ENCODE data around the gene CDH4. TPM values are rescaled to one million over a fixed set of nuclear protein-coding genes. Genes with fewer than 3 reads are reported as not detected.

The CDH4 gene
- total and polyA plus RNA-seq, 12 donors, result 0.04 to 0.25 (median 0.08) TPM; not detected in 5

GRCh38 chr20:61901392-61902220, 649.5 kb downstream of the CDH4 start:
- intact Hi-C loops (cut with DNase I), result no loop called here
- 72 to 73% methylated on average over 35 of the region's 35 CpGs for WGBS, 2 donors
- H3K27ac ChIP-seq, result no peak overlapping the region
- no peak overlapping the region for H3K4me3 ChIP-seq
- no peaks in the 10 kb centered on the region for H3K36me3 ChIP-seq
- peaks cover 0 to 61% (median 29%) of the 10 kb centered on the region in 7 donors for H3K27me3 ChIP-seq
- H3K9me3 ChIP-seq, result no peaks in the 10 kb centered on the region
- DNase-seq, result peak in 1 of 2 donors; percentile 3
- ATAC-seq, result no peak
- TF ChIP-seq CTCF (IDR thresholded peaks at IDR 0.05), result no peak
- no peaks in the 10 kb centered on the region for H3K4me1 ChIP-seq

GRCh38 chr20:61902221-61902869, 650.3 kb downstream of the CDH4 start:
- H3K36me3 ChIP-seq, result no peaks in the 10 kb centered on the region
- ATAC-seq, result no peak
- intact Hi-C loops (cut with DNase I), result no loop called here
- no peak overlapping the region for H3K27ac ChIP-seq
- no peak overlapping the region for H3K4me3 ChIP-seq
- WGBS, 2 donors, result 85 to 88% methylated on average over 27 of the region's 27 CpGs
- H3K4me1 ChIP-seq, result no peaks in the 10 kb centered on the region
- TF ChIP-seq CTCF (IDR thresholded peaks at IDR 0.05), result no peak
- peak in 1 of 2 donors; percentile 4 for DNase-seq
- H3K9me3 ChIP-seq, result no peaks in the 10 kb centered on the region
- peaks cover 0 to 61% (median 29%) of the 10 kb centered on the region in 7 donors for H3K27me3 ChIP-seq

- intact Hi-C loops (cut with DNase I), result no loop called here
Observed at GRCh38 chr20:61903575-61904340, 651.7 kb downstream of the CDH4 start.

More at GRCh38 chr20:61903575-61904340, 651.7 kb downstream of the CDH4 start:
- WGBS, 2 donors, result 74 to 77% methylated on average over 26 of the region's 26 CpGs
- DNase-seq (no peak), ATAC-seq (peak in 1 of 8 donors; percentile 29)
- Histone ChIP-seq H3K27me3 (peaks cover 0 to 54% (median 21%) of the 10 kb centered on the region in 7 donors), H3K4me3 (no peak overlapping the region), H3K36me3 (no peaks in the 10 kb centered on the region), H3K4me1 (no peaks in the 10 kb centered on the region), H3K9me3 (no peaks in the 10 kb centered on the region), H3K27ac (no peak overlapping the region)
- no peak for TF ChIP-seq CTCF (IDR thresholded peaks at IDR 0.05)

All from heart right ventricle (tissue), 16 donors.